ENCODE measurements around the gene ANKS3. TPM values are rescaled to one million over a fixed set of nuclear protein-coding genes. Genes with fewer than 3 reads are reported as not detected.
"Not testable (repeated sequence)": the region's sequence is repeated elsewhere in the genome, so short reads cannot be mapped to it uniquely, and the experiment has no call there.

Gene ANKS3
- total RNA-seq, 1 experiment from 2014 or later: 7.2 TPM

GRCh38 chr16:4651827-4652226 lies 82.2 kb downstream of the ANKS3 start:
- DNase-seq (ENCODE audit: low read depth, low spot score): no peak
- in situ Hi-C loops (cut with HindIII; ENCODE audit: low pct_unique_long_range_greater_than_20kb, low sequenced_read_pairs): no loop called here

DNA sequence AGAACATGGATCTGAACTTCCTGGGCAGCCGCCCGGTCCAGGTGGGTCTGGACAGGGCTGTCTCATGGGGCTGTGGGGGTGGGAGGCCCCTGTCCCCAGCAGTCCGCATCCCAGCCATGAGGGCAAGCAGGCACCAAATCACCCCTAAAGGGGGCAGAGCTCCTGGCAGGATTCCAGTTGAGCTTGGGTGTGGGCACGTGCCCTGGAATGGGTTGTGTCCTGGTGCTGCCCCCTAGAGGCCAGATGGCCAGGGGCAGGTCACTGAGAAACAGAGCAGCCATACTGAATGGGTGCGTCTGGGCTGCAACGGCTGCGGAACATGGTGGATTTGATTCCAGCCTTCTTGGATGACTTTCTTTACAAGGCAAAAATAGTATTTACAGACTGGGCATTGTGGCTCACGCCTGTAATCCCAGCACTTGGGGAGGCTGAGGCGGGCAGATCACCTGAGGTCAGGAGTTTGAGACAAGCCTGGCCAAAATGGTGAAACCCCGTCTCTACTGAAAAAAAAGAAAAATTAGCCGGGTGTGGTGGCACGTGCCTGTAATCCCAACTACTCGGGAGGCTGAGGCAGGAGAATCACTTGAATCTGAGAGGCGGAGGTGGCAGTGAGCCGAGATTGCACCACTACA lies 83.5 kb downstream of the ANKS3 start:
- peak; percentile 89 for DNase-seq (ENCODE audit: low read depth, low spot score)
- in situ Hi-C loops (cut with HindIII; ENCODE audit: low pct_unique_long_range_greater_than_20kb, low sequenced_read_pairs): not testable (repeated sequence)

DNA sequence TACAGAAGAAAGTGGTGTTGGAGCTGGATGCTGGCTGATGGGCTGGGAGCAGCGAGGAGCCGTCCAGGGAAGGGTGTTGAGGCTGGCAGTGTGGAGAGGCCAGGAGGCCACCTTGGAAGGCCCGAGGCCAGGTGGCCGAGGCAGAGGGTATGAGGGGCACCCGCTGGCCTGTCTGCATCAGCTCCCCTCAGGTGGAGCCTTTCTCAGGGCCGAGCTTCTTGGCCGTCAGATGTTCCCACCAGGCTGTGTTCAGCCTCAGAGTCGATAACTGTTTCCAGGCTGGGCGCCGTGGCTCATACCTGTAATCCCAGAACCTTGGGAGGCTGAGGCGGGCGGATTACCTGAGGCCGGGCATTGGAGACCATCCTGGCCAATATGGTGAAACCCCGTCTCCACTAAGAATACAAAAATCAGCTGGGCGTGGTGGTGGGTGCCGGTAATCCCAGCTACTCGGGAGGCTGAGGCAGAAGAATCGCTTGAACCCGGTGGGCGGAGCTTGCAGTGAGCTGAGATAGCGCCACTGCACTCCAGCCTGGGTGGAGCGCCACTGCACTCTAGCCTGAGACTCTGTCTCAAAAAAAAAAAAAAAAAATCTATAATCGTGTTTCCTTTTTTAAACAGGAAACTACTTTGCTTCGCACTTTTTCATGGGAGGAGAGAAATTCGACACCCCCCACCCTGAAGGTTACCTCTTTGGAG lies 84.2 kb downstream of the ANKS3 start:
- in situ Hi-C loops (cut with HindIII; ENCODE audit: low pct_unique_long_range_greater_than_20kb, low sequenced_read_pairs): no loop called here

GRCh38 chr16:4648917-4649316 lies 85.2 kb downstream of the ANKS3 start:
- DNase-seq (ENCODE audit: low read depth, low spot score): no peak
- in situ Hi-C loops (cut with HindIII; ENCODE audit: low pct_unique_long_range_greater_than_20kb, low sequenced_read_pairs): no loop called here

More for the DNA sequence above, 84.2 kb downstream of the ANKS3 start:
- no peak for DNase-seq (ENCODE audit: low read depth, low spot score)

- in situ Hi-C loops (cut with HindIII; ENCODE audit: low pct_unique_long_range_greater_than_20kb, low sequenced_read_pairs): no loop called here
- DNase-seq (ENCODE audit: low read depth, low spot score): no peak
These were observed 86.5 kb downstream of the ANKS3 start for GRCh38 chr16:4647644-4647980.

GRCh38 chr16:4646773-4647643 lies 87.1 kb downstream of the ANKS3 start:
- in situ Hi-C loops (cut with HindIII; ENCODE audit: low pct_unique_long_range_greater_than_20kb, low sequenced_read_pairs): no loop called here

More at GRCh38 chr16:4646773-4647643, 87.1 kb downstream of the ANKS3 start:
- no peak for DNase-seq (ENCODE audit: low read depth, low spot score)

Small RNAs within 50 kb of the gene (small RNA-seq; reads per million reads assigned to genes)
- 0 reads per million in 2 experiments for gene MIR6769A
- gene RF00017: 0 reads per million in 2 experiments

Other genes starting within 250 kb of the ANKS3 start
- gene CDIP1, start 195.5 kb downstream of the ANKS3 start, total RNA-seq (2014; rRNA removed; shearing (Covaris generic)): 8.7 and 9.4 TPM in 2 replicates
- gene C16orf96, start 177.9 kb downstream of the ANKS3 start, total RNA-seq (2014; rRNA removed; shearing (Covaris generic)): not detected in 2 replicates
- gene UBALD1, start 119.4 kb downstream of the ANKS3 start, total RNA-seq (2014; rRNA removed; shearing (Covaris generic)): 13.1 and 14.5 TPM in 2 replicates
- 11.3 and 13.3 TPM in 2 replicates for gene MGRN1, start 109.4 kb downstream of the ANKS3 start, total RNA-seq (2014; rRNA removed; shearing (Covaris generic))
- 27.6 and 28.8 TPM in 2 replicates for gene NUDT16L1, start 40.7 kb downstream of the ANKS3 start, total RNA-seq (2014; rRNA removed; shearing (Covaris generic))
- gene DNAAF8, start 266 bp upstream of the ANKS3 start, total RNA-seq (2014; rRNA removed; shearing (Covaris generic)): 0.11 and 0.19 TPM in 2 replicates
- 8.1 and 10.6 TPM in 2 replicates for gene ZNF500, start 32.9 kb upstream of the ANKS3 start, total RNA-seq (2014; rRNA removed; shearing (Covaris generic))
- not detected in 2 replicates for gene SEPTIN12, start 54.1 kb upstream of the ANKS3 start, total RNA-seq (2014; rRNA removed; shearing (Covaris generic))
- not detected in 2 replicates for gene SMIM22, start 61.1 kb upstream of the ANKS3 start, total RNA-seq (2014; rRNA removed; shearing (Covaris generic))
- gene ROGDI, start 68.4 kb upstream of the ANKS3 start, total RNA-seq (2014; rRNA removed; shearing (Covaris generic)): 2.5 and 2.9 TPM in 2 replicates
- gene GLYR1, start 113.0 kb upstream of the ANKS3 start, total RNA-seq (2014; rRNA removed; shearing (Covaris generic)): 27.9 and 36.3 TPM in 2 replicates
- gene UBN1, start 113.2 kb upstream of the ANKS3 start, total RNA-seq (2014; rRNA removed; shearing (Covaris generic)): 14.1 and 14.5 TPM in 2 replicates
- 0.03 and 0.11 TPM in 2 replicates for gene PPL, start 202.9 kb upstream of the ANKS3 start, total RNA-seq (2014; rRNA removed; shearing (Covaris generic))
- 0.21 and 0.24 TPM in 2 replicates for gene SEC14L5, start 224.1 kb upstream of the ANKS3 start, total RNA-seq (2014; rRNA removed; shearing (Covaris generic))